Thyroid gland (tissue), 4 donors: ENCODE data around the gene MVB12B. TPM values are rescaled to one million over a fixed set of nuclear protein-coding genes. Genes with fewer than 3 reads are reported as not detected.

Source experiments
- DNase-seq, 2 donors: peaks; one replicate each; pipeline ENCODE4 v3.0.0-alpha.2; 2019
- H3K27ac ChIP-seq, 3 donors: fragments of 200-600 bp; sonication (generic); 1 replicate in 2 of 3; 2 replicates in 1 of 3; pipeline ENCODE4 v1.5.1; 2016 to 2019; ENCODE audit warnings: mild to moderate bottlenecking in 1 of 3, moderate library complexity in 1 of 3
- H3K27me3 ChIP-seq: fragments of 200-600 bp; sonication (generic); one replicate; pipeline ENCODE4 v1.5.1; 2019
- H3K36me3 ChIP-seq, 2 donors: fragments of 200-600 bp; sonication (generic); one replicate each; pipeline ENCODE4 v1.5.1; 2016 to 2019
- H3K4me1 ChIP-seq, 2 donors: fragments of 200-600 bp; sonication (generic); one replicate each; pipeline ENCODE4 v1.5.1; 2017 to 2019
- H3K4me3 ChIP-seq, 3 donors: fragments of 200-600 bp; sonication (generic); replicated peaks in 1 of 3; 1 replicate in 2 of 3; 2 replicates in 1 of 3; pipeline ENCODE4 v1.5.1; 2016; ENCODE audit warnings: mild to moderate bottlenecking in 1 of 3
- H3K9me3 ChIP-seq: fragments of 200-600 bp; sonication (generic); one replicate; pipeline ENCODE4 v1.5.1; 2017
- CTCF ChIP-seq, 6 experiments: fragments of 200-600 bp in 3 of 6; fragments of 450-650 bp in 3 of 6; sonication (generic) in 3 of 6; IDR thresholded peaks; one replicate each; pipeline ENCODE4 v1.5.1; 2016 to 2019; ENCODE audit warnings: antibody characterized with exemption in 6 of 6, mild to moderate bottlenecking in 2 of 6, inconsistent platforms in 1 of 6, moderate library complexity in 1 of 6
- POLR2A ChIP-seq, 2 donors: fragments of 450-650 bp; IDR thresholded peaks; one replicate each; pipeline ENCODE4 v1.6.1; 2017; ENCODE audit warnings: antibody characterized with exemption in 2 of 2, mild to moderate bottlenecking in 2 of 2, moderate library complexity in 1 of 2
- WGBS, 2 donors: methylation state at CpG; one replicate each; pipeline ENCODE4 v1.1.5; 2017; 5-methylcytosine and 5-hydroxymethylcytosine counted together
- intact Hi-C: fragments of 100-400 bp; cut with DNase I; formaldehyde crosslinking; loops from one replicate; pipeline ENCODE4 v1.15.1; 2023
- total RNA-seq, 4 donors: library from RNA; depleted of rRNA; stranded (reverse); fragments of >200 nt; gene quantifications; one replicate each; pipeline ENCODE4 v1.2.3, GENCODE V29; 2016

Gene MVB12B
- total RNA-seq, 4 donors from 2014 or later = 13.4 to 19.3 (median 15.5) TPM

- peaks cover 0 to under 1% of the 10 kb centered on the region in 2 donors for H3K4me1 ChIP-seq
- H3K4me3 ChIP-seq = no peak overlapping the region
- no peaks in the 10 kb centered on the region for H3K27me3 ChIP-seq
- TF ChIP-seq POLR2A (IDR thresholded peaks at IDR 0.05) (no peak), CTCF (IDR thresholded peaks at IDR 0.05) (no peak)
- no peaks in the 10 kb centered on the region for H3K36me3 ChIP-seq
- 97 to 99% methylated on average over 6 of the region's 6 CpGs for WGBS, 2 donors
- intact Hi-C loops = loop anchor here (5.0 kb wide), 1 partner anchor 92 kb away; no protein-coding TSS in a partner anchor
- H3K27ac ChIP-seq = no peak overlapping the region
- no peaks in the 10 kb centered on the region for H3K9me3 ChIP-seq
- DNase-seq = no peak
Observed at GRCh38 chr9:126494264-126494663, 167.6 kb downstream of the MVB12B start.

- Histone ChIP-seq H3K27me3 (no peaks in the 10 kb centered on the region), H3K27ac (no peak overlapping the region), H3K36me3 (no peaks in the 10 kb centered on the region), H3K4me3 (no peak overlapping the region), H3K9me3 (no peaks in the 10 kb centered on the region), H3K4me1 (peaks cover 3 to 5% of the 10 kb centered on the region in 2 donors)
- 90% methylated on average over 1 of the region's 1 CpG; no CpG with 5 or more reads in 1 of the 2 donors for WGBS, 2 donors
- no peak for DNase-seq
- TF ChIP-seq CTCF (IDR thresholded peaks at IDR 0.05) (no peak), POLR2A (IDR thresholded peaks at IDR 0.05) (no peak)
- intact Hi-C loops = loop anchor here (5.0 kb wide), 1 partner anchor 92 kb away; no protein-coding TSS in a partner anchor
Observed at GRCh38 chr9:126494746-126495145, 168.1 kb downstream of the MVB12B start.

- DNase-seq = no peak
- Histone ChIP-seq H3K27me3 (no peaks in the 10 kb centered on the region), H3K4me1 (peaks cover 6 to 8% of the 10 kb centered on the region in 2 donors), H3K4me3 (no peak overlapping the region), H3K27ac (no peak overlapping the region), H3K9me3 (no peaks in the 10 kb centered on the region), H3K36me3 (no peaks in the 10 kb centered on the region)
- WGBS, 2 donors = 91 to 94% methylated on average over 7 of the region's 7 CpGs
- intact Hi-C loops = no loop called here
- TF ChIP-seq POLR2A (IDR thresholded peaks at IDR 0.05) = no peak
- TF ChIP-seq CTCF (IDR thresholded peaks at IDR 0.05) = no peak
Observed at GRCh38 chr9:126495411-126496180, 169.0 kb downstream of the MVB12B start.

- Histone ChIP-seq H3K27ac (no peak overlapping the region), H3K4me3 (no peak overlapping the region), H3K27me3 (no peaks in the 10 kb centered on the region), H3K36me3 (no peaks in the 10 kb centered on the region), H3K4me1 (peaks cover 6 to 14% of the 10 kb centered on the region in 2 donors), H3K9me3 (no peaks in the 10 kb centered on the region)
- intact Hi-C loops = no loop called here
- WGBS, 2 donors = 91 to 93% methylated on average over 3 of the region's 3 CpGs
- DNase-seq = no peak
- TF ChIP-seq CTCF (IDR thresholded peaks at IDR 0.05) (no peak), POLR2A (IDR thresholded peaks at IDR 0.05) (no peak)
Observed at GRCh38 chr9:126496181-126496576, 169.6 kb downstream of the MVB12B start.
